Stimulated activated CD4-positive, alpha-beta T cell treated with anti-CD3 and anti-CD28 coated beads, Interleukin-12 subunit alpha, Interleukin-12 subunit beta, amount 100 ng/mL, for 24 hours (primary cell): ENCODE measurements around the gene NTMT2.
"Not testable (repeated sequence)": the region's sequence is repeated elsewhere in the genome, so short reads cannot be mapped to it uniquely, and the experiment has no call there.

Experiments
- DNase-seq, 2 experiments: peaks; one replicate each; pipeline ENCODE4 v3.0.0-alpha.2; 2020; ENCODE audit warnings: low read depth in 2 of 2

Gene NTMT2

DNA sequence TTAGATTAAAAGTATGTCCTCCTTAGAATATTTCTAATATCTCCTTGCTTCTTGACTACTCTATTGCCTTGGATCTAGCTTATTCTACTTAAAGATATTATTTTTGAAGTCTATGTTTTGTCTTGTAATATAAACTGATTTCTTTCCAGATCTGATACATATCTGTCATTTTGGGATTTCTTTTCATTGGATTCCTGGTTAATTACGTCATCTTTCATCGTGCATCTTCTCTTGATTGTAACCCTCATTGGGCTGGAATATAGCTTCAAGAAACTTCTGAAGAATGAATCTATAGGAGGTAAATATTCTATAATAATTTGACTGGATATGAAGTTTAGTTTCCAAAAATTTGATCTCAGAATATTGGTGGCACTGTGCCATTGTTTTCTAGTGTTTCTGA lies 12.1 kb downstream of the NTMT2 start:
- DNase-seq = no peak

DNA sequence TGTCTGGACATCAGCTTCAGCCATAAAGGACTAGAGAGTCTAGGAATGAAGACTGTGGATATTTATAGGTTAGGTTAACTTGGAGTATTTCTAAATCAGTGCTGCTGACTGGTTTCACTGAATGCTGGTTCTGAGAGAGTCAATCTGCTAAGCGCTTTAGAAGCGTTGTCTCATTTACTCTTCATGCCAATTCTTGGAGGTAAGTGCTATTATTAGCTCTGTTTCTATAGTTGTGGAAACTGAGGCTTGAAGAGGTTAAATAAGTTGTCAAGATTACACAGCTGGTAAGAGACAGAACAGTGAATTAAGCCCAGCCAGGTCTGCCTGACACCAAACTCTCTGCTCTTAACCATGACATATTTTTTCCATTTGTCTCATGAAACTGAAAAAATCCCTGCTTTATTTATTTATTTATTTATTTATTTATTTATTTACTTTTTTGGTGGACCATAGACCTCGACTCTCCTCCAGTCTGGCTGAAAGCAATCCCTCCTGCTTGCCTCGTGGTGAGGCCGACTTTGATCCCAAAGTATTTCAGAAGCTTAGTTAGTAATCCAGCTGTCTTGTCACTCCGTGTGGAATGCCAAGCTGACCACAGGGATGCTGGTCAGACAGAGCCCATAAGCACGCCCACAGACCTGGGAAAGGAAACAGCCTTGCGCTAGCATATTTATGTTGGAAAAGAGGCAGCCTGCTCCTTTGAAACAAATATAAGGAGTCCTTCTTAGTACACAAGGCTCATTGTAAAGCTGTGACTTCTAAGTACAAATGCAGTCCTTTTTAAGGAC lies 16.9 kb downstream of the NTMT2 start:
- no peak for DNase-seq

DNA sequence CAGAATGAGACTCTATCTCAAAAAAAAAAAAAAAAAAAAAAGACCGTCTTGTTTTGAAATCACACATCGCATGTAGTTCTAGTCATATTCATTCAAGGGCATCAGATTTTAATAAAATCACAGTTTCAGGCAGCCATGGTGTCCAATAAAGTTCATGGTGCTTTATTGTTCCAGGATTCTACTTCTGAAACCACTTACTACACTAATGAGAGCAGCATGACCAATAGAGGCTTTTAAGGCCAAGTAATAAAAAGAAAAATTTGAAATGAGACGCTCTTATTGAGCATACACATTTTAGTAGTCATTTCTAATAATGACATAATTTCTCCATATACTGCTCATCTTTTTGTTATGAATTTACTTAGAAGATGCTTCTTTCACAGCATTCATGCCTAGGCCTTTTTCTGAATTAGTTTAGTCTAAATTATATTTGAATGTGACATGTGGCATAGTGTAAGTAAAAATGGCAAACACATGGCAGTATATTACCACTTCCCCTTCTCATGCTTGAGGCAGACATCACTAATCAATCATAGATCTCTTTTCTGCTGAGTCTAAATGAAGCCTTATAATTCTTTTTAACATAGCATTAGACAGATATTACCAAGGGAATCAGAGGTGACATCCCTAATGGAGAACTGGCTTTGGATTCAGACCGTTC lies 18.5 kb downstream of the NTMT2 start:
- DNase-seq = no peak

DNA sequence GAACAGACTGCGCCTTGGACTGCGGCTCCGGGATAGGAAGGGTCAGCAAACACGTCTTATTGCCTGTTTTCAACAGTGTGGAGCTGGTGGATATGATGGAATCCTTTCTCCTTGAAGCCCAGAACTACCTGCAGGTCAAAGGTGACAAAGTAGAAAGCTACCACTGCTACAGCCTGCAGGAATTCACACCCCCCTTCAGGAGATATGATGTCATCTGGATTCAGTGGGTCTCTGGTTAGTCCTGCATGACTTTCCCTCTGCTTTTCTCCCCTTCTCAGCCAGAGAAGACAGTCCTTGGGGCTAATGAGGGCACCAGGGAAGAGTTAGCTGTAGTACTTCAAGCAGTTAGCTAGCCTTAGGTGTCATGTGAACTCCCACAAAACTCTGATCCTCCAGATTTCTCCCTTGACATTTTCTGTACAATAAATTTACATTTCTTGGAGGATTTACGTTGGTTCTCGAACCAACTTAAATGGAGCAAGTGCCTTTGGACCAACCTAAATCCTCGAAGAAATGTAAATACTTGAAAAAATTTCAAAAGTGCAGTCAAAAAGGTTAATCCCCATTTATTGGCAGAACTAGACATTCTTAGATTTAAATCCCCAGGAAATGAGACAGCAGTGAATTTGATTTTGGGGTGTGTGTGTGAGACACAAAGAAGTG lies 20.9 kb downstream of the NTMT2 start:
- no peak for DNase-seq

GRCh38 chr1:170168265-170168664 lies 22.5 kb downstream of the NTMT2 start:
- no peak for DNase-seq

DNA sequence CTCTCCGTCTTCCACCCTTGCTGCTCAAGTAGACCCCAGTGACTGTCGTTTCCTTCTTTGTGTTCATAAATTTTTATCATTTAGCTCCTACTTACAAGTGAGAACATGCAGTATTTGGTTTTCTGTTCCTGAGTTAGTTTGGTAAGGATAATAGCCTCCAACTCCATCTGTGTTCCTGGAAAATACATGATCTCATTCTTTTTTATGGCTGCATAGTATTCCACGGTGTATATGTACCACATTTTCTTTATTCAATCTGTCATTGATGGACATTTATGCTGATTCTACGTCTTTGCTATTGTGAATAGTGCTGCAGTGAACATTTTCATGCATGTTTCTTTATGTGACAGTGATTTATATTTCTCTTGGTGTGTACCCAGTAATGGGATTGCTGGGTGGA lies 24.8 kb downstream of the NTMT2 start:
- DNase-seq = not testable (repeated sequence)

GRCh38 chr1:170174395-170174794 lies 28.6 kb downstream of the NTMT2 start:
- DNase-seq = no peak

GRCh38 chr1:170175041-170175440 lies 29.3 kb downstream of the NTMT2 start:
- DNase-seq = no peak

- no peak for DNase-seq
Measured at GRCh38 chr1:170175484-170175883, 29.7 kb downstream of the NTMT2 start.

GRCh38 chr1:170176772-170177171 lies 31.0 kb downstream of the NTMT2 start:
- DNase-seq = no peak

DNA sequence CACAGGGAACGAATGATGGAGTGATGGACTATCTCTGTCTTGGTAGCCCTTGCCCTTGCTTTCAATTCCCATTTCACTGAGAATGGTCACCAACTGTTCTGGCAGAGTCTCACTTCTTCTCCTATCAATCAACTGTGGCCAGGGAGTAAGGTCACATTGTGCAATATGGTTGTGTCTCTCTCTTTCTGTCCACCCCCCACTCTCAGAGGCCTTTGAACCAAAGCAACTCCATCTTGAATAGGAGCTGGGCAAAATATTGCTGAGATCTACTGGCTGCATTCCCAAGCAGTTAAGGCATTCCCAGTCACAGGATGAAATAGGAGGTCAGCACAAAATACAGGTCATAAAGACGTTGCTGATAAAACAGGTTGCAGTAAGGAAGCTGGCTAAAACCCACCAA lies 36.7 kb downstream of the NTMT2 start:
- DNase-seq = no peak

- no peak for DNase-seq
Measured at GRCh38 chr1:170192546-170192945, 46.8 kb downstream of the NTMT2 start.

GRCh38 chr1:170194451-170194850 lies 48.7 kb downstream of the NTMT2 start:
- DNase-seq = no peak

GRCh38 chr1:170196490-170197236 lies 50.9 kb downstream of the NTMT2 start:
- no peak for DNase-seq

DNA sequence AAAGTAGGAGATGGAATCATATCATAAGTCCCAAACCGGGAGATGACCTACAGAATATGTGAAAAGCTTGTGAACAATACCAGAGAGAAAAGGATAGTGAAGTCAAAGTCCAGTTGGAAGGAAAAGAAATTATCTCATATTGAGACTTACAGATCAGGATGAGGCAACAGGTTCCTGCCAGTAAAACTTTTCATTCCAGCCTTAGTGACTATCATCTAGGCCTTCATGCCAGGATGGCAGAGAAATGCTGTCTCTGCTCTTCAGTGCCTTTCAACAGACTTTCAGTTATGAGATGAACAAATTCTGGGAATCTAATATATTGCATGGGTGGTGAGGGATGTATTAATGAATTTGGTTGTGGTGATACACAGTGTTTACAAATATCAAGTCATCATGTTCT lies 52.3 kb downstream of the NTMT2 start:
- no peak for DNase-seq

DNA sequence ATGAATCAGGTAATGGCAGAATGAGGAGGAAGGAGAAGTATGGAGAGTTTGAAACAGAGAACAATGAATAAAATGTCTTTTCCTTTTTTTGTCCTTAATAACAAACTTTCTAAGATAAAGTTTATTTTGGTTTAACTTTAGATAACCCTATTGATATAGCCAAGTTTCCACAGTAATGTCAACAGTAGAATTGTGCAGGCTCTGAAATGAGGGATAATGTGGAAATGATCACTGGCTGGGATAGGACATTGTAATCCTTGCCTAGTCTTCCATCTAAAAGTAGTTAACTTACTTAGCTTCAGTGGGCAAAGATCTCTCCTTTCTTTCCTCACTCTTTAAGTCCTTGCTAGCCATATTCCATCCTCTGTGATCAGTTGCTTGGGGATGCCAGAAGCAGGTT lies 52.8 kb downstream of the NTMT2 start:
- DNase-seq = no peak

DNA sequence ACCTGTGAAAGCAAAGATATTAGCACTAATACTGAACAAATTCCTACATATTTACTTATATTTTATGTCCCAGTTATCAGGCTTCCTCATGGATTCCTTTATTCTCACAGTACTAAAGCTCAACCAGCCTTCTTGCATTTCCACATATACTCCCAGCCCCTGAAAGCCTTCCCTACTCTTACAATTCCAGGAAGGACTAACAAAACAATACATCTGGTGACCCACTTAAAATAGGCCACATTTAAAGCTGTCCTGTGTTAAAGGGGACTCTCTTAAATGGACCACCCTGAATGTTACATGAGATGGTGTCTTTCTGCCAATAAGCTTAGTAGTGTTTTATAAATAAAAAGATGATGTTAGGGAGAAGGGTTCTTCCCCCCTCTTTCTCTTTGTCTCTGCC lies 54.4 kb downstream of the NTMT2 start:
- no peak for DNase-seq

DNA sequence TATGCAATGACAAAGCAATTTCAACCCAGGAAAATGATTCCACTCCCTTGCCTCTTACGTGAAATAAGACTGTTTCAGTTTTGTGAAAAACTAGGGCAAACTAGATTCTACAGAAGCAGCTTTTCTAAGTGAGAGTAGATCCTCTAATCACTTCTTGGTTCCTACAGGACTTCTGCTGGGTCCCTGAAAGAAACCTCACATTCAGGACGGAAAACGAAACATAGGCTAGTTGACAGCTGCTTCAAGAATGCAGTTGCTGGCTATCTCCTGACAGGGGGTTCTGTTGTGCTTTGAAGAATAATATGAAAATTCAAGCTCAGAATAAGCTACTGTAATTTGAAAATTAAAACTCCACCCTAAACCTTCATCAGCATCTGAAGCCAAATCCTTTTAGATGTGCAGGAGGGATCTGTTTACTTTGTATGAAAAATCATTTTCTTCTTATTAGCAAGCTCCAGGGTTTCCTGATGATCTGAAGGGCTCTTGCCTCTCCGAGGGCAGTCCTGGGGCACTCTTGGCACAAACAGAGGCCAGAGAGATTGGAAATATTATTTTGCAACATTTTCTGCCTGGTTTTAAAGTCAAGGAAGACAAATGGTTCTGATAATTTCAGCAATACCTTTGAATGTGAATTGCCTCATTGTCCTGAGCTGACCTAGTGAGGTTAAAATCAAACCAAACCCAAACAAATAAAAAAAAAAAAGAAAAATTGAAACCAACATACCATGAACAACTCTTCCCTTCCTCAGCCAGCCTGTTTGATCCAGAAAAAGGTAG lies 55.0 kb downstream of the NTMT2 start:
- no peak for DNase-seq

GRCh38 chr1:170203693-170204092 lies 57.9 kb downstream of the NTMT2 start:
- no peak for DNase-seq

GRCh38 chr1:170204121-170204520 lies 58.4 kb downstream of the NTMT2 start:
- no peak for DNase-seq

- no peak for DNase-seq
Measured at GRCh38 chr1:170205301-170205700, 59.5 kb downstream of the NTMT2 start.
